NCI-H187 (cell line): ENCODE data around the gene C19orf25.
"Not testable (repeated sequence)": the region's sequence is repeated elsewhere in the genome, so short reads cannot be mapped to it uniquely, and the experiment has no call there.

Source experiments
- DNase-seq, 2 experiments: peaks; one replicate each; lab custom pipeline; 2025; lab: John Stamatoyannopoulos, UW

C19orf25 gene

GRCh38 chr19:1481893-1482360 is 2.9 kb upstream of the C19orf25 start:
- DNase-seq: no peak

GRCh38 chr19:1481224-1481892 is 2.3 kb upstream of the C19orf25 start:
- no peak for DNase-seq

GRCh38 chr19:1477056-1477455 is 2.0 kb downstream of the C19orf25 start:
- DNase-seq: not testable (repeated sequence)

- DNase-seq: no peak
These were observed 3.1 kb downstream of the C19orf25 start for GRCh38 chr19:1475751-1476437.

GRCh38 chr19:1474765-1475351 is 4.2 kb downstream of the C19orf25 start:
- no peak for DNase-seq

GRCh38 chr19:1474011-1474764 is 4.8 kb downstream of the C19orf25 start:
- DNase-seq: no peak

GRCh38 chr19:1473085-1473851 is 5.7 kb downstream of the C19orf25 start:
- no peak for DNase-seq

- no peak for DNase-seq
These were observed 6.6 kb downstream of the C19orf25 start for GRCh38 chr19:1472231-1473084.

GRCh38 chr19:1471515-1472160 is 7.4 kb downstream of the C19orf25 start:
- no peak for DNase-seq

- DNase-seq: no peak
These were observed 8.0 kb downstream of the C19orf25 start for GRCh38 chr19:1471010-1471514.

GRCh38 chr19:1470305-1471009 is 8.6 kb downstream of the C19orf25 start:
- DNase-seq: no peak

GRCh38 chr19:1470055-1470304 is 9.0 kb downstream of the C19orf25 start:
- no peak for DNase-seq

GRCh38 chr19:1469255-1470054 is 9.6 kb downstream of the C19orf25 start:
- DNase-seq: no peak

- DNase-seq: no peak
These were observed 10.2 kb downstream of the C19orf25 start for GRCh38 chr19:1468821-1469254.

- DNase-seq: no peak
These were observed 10.7 kb downstream of the C19orf25 start for GRCh38 chr19:1468274-1468820.

- no peak for DNase-seq
These were observed 11.3 kb downstream of the C19orf25 start for GRCh38 chr19:1467490-1468273.

- no peak for DNase-seq
These were observed 11.9 kb downstream of the C19orf25 start for GRCh38 chr19:1467215-1467489.
